A375 (cell line): ENCODE data around the gene PXN. TPM values are rescaled to one million over a fixed set of nuclear protein-coding genes. Genes with fewer than 3 reads are reported as not detected.

Experiments used
- small RNA-seq: library from RNA; depleted of rRNA; stranded (forward); fragments of <200 nt; gene quantifications from one replicate; pipeline ENCODE3, GENCODE V24; 2014
- total RNA-seq: library from RNA; depleted of rRNA; stranded (reverse); fragments of >200 nt; shearing (Covaris generic); gene quantifications from 2 replicates; pipeline ENCODE4 v1.2.3, GENCODE V29; 2014; rRNA removed

PXN gene
- 108 and 144 TPM in 2 replicates for total RNA-seq

DNA sequence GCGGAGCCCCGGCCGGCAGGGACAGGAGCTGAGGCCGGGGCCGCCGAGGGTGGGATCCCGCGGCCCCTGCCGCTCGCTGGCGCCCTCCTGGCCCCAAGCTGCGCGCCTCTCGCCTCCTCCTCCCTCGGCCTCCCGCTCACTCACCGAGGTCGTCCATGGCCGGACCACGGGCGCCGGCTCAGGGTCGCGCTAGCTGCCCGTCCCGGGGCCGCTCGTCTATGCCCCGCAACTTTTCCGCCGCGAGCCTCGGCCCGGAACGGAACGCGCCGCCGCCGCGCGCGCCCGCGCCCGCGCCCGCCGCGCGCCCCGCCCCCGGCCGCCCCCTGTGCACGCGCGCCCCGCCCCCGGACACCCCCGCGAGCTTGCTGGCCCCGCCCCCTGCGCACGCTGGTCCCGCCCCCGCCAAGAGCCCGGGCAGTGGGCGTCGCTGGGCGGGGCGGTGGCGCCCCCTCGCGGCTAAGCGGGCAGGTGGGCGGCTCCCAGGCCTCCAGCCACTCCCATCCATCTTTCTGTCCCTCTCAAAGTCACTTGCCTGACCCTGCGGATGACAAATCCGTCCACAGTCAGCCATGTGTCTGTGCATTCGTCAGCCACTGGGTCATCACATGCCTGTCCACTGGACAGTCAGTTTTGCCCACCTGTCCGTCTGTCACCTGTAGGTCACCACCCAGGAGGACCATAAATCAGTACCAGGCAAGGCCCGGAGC is at the start of gene PXN:
Gene PXN, minus strand, starts transcription at position 258 of the 707 bp plus-strand sequence. Its CDS starts 101 bp downstream, at position 157.

GRCh38 chr12:120301962-120302815 is 36.7 kb upstream of the PXN start, which contains the start of gene SIRT4:
Gene SIRT4 (plus strand): TSS chr12:120302321. CDS start chr12:120303562, 1,241 bp downstream.

GRCh38 chr12:120292661-120293531 is 27.4 kb upstream of the PXN start, which contains the start of gene RNU4-1:
Gene RNU4-1 (minus strand): TSS chr12:120293237.

GRCh38 chr12:120194534-120195395 is 70.8 kb downstream of the PXN start, which contains the start of gene GCN1:
Gene GCN1 (minus strand): TSS chr12:120194715. CDS start chr12:120194697, 18 bp downstream.

Small RNAs within 50 kb of the gene (small RNA-seq; reads per million reads assigned to genes)
- gene RNU4-1 (850 reads per million, percentile 99 among the genes with 10 or more reads in this experiment), gene RNU4-2 (586 reads per million, percentile 98 among the genes with 10 or more reads in this experiment), gene RNU6-1088P (not detected)

Other genes with a start within 250 kb of the PXN start
- gene RAB35, start 149.0 kb downstream of the PXN start, total RNA-seq = 28.2 and 29.4 TPM in 2 replicates
- 107 and 150 TPM in 2 replicates for gene GCN1, start 71.0 kb downstream of the PXN start, total RNA-seq
- 6,928 and 7,524 TPM in 2 replicates for gene RPLP0, start 64.6 kb downstream of the PXN start, total RNA-seq
- gene RNU4-2, start 26.2 kb upstream of the PXN start, total RNA-seq = under 0.01 TPM in 1 of 2 replicates, not detected in the other
- under 0.01 TPM in 2 replicates for gene RNU4-1, start 27.5 kb upstream of the PXN start, total RNA-seq
- 0.80 and 1.3 TPM in 2 replicates for gene SIRT4, start 36.6 kb upstream of the PXN start, total RNA-seq
- gene PLA2G1B, start 62.0 kb upstream of the PXN start, total RNA-seq = not detected in 2 replicates
- 0.19 TPM in 2 replicates for gene MSI1, start 103.4 kb upstream of the PXN start, total RNA-seq
- gene COX6A1, start 172.4 kb upstream of the PXN start, total RNA-seq = 679 and 783 TPM in 2 replicates
- gene TRIAP1, start 180.7 kb upstream of the PXN start, total RNA-seq = 22.1 and 25.3 TPM in 2 replicates
- gene GATC, start 180.7 kb upstream of the PXN start, total RNA-seq = 17.7 and 24.7 TPM in 2 replicates
- 187 and 192 TPM in 2 replicates for gene SRSF9, start 204.0 kb upstream of the PXN start, total RNA-seq
- 261 and 283 TPM in 2 replicates for gene DYNLL1, start 230.4 kb upstream of the PXN start, total RNA-seq